HG02623 (cell line): ENCODE data around the gene GATA3.

Experiments used
- ATAC-seq: cut with Tn5 transposase; IDR thresholded peaks from one replicate; pipeline ENCODE4 v1.9.1; 2021; ENCODE audit warnings: moderate library complexity; ENCODE audit not compliant: unreplicated experiment

Gene GATA3

GRCh38 chr10:8088504-8088903, 34.0 kb downstream of the GATA3 start:
- peak; percentile 50 for ATAC-seq

- no peak for ATAC-seq
Measured at GRCh38 chr10:8092428-8092827, 37.9 kb downstream of the GATA3 start.

- ATAC-seq = no peak
Measured at GRCh38 chr10:8095959-8096358, 41.5 kb downstream of the GATA3 start.

GRCh38 chr10:8096931-8097330, 42.4 kb downstream of the GATA3 start:
- ATAC-seq = no peak

- no peak for ATAC-seq
Measured at GRCh38 chr10:8100366-8100765, 45.9 kb downstream of the GATA3 start.

GRCh38 chr10:8102708-8103401, 48.4 kb downstream of the GATA3 start:
- peak; percentile 87 for ATAC-seq

GRCh38 chr10:8103543-8103942, 49.1 kb downstream of the GATA3 start:
- no peak for ATAC-seq

- ATAC-seq = no peak
Measured at GRCh38 chr10:8104005-8104404, 49.5 kb downstream of the GATA3 start.

- no peak for ATAC-seq
Measured at GRCh38 chr10:8104721-8105120, 50.2 kb downstream of the GATA3 start.

GRCh38 chr10:8105932-8106331, 51.4 kb downstream of the GATA3 start:
- no peak for ATAC-seq

GRCh38 chr10:8112230-8112905, 57.9 kb downstream of the GATA3 start:
- ATAC-seq = no peak

- no peak for ATAC-seq
Measured at GRCh38 chr10:8112942-8113442, 58.5 kb downstream of the GATA3 start.

- no peak for ATAC-seq
Measured at GRCh38 chr10:8113616-8114015, 59.1 kb downstream of the GATA3 start.

- ATAC-seq = no peak
Measured at GRCh38 chr10:8114741-8115617, 60.5 kb downstream of the GATA3 start.

GRCh38 chr10:8115618-8115980, 61.1 kb downstream of the GATA3 start:
- no peak for ATAC-seq

- no peak for ATAC-seq
Measured at GRCh38 chr10:8116474-8116873, 62.0 kb downstream of the GATA3 start.

GRCh38 chr10:8116926-8117493, 62.5 kb downstream of the GATA3 start:
- ATAC-seq = no peak

GRCh38 chr10:8121201-8121890, 66.9 kb downstream of the GATA3 start:
- ATAC-seq = no peak

- no peak for ATAC-seq
Measured at GRCh38 chr10:8122611-8123369, 68.3 kb downstream of the GATA3 start.

- ATAC-seq = no peak
Measured at GRCh38 chr10:8124436-8124835, 69.9 kb downstream of the GATA3 start.
